Fibroblast of lung (primary cell): ENCODE results near the gene L1CAM. TPM values are rescaled to one million over a fixed set of nuclear protein-coding genes. Genes with fewer than 3 reads are reported as not detected.

ENCODE experiments used
- DNase-seq, 2 donors: peaks; one replicate each; pipeline versions ENCODE4 v3.0.0 to v3.0.0-alpha.2; 2010; ENCODE audit warnings: low read depth in 2 of 2
- H2AFZ ChIP-seq: 2 replicates; pipeline ENCODE4 v1.5.1; 2012; ENCODE audit warnings: low read length, control low read depth, inconsistent platforms
- H3K27ac ChIP-seq: 2 replicates; pipeline ENCODE4 v1.5.1; 2011; ENCODE audit warnings: low read length, control low read depth; ENCODE audit not compliant: insufficient read depth
- H3K27me3 ChIP-seq: 2 replicates; pipeline ENCODE4 v1.5.1; 2011; ENCODE audit warnings: mild to moderate bottlenecking, low read length; ENCODE audit not compliant: control insufficient read depth, insufficient read depth
- H3K36me3 ChIP-seq: 2 replicates; pipeline ENCODE4 v1.5.1; 2011; ENCODE audit warnings: low read length; ENCODE audit not compliant: control insufficient read depth, insufficient read depth
- H3K4me1 ChIP-seq: 2 replicates; pipeline ENCODE4 v1.5.1; 2011; ENCODE audit warnings: low read length; ENCODE audit not compliant: control insufficient read depth, insufficient read depth; ENCODE audit errors: extremely low read depth
- H3K4me2 ChIP-seq: 2 replicates; pipeline ENCODE4 v1.5.1; 2011; ENCODE audit warnings: low read length, control low read depth; ENCODE audit not compliant: insufficient read depth; ENCODE audit errors: extremely low read depth
- H3K4me3 ChIP-seq, 4 experiments: fragments of 200-600 bp in 1 of 4; sonication (generic) in 1 of 4; replicated peaks in 1 of 4; 2 replicates each; pipeline ENCODE4 v1.5.1; 2011 to 2016; ENCODE audit warnings: low read length in 4 of 4, low read depth in 3 of 4, mild to moderate bottlenecking in 3 of 4, control low read depth in 2 of 4, inconsistent platforms in 1 of 4, mixed read lengths in 1 of 4; ENCODE audit not compliant: insufficient read depth in 1 of 4; ENCODE audit errors: control extremely low read depth in 1 of 4
- H3K79me2 ChIP-seq: 2 replicates; pipeline ENCODE4 v1.5.1; 2012; ENCODE audit warnings: mild to moderate bottlenecking, low read length, inconsistent platforms; ENCODE audit not compliant: control insufficient read depth, insufficient read depth
- H3K9ac ChIP-seq: 2 replicates; pipeline ENCODE4 v1.5.1; 2011; ENCODE audit warnings: mild to moderate bottlenecking, low read length, control low read depth; ENCODE audit not compliant: insufficient read depth
- H3K9me3 ChIP-seq: 2 replicates; pipeline ENCODE4 v1.5.1; 2012; ENCODE audit warnings: low read depth, low read length; ENCODE audit not compliant: control insufficient read depth, insufficient read depth
- H4K20me1 ChIP-seq: 2 replicates; pipeline ENCODE4 v1.5.1; 2011; ENCODE audit warnings: low read length; ENCODE audit not compliant: control insufficient read depth, insufficient read depth; ENCODE audit errors: extremely low read depth
- CTCF ChIP-seq, 2 donors: IDR thresholded peaks in 1 of 2; conservative IDR thresholded peaks in 1 of 2; 1 replicate in 1 of 2; 2 replicates in 1 of 2; pipeline ENCODE4 v1.5.1; 2011 to 2012; ENCODE audit warnings: low read length in 2 of 2, control low read depth in 1 of 2, inconsistent platforms in 1 of 2, low read depth in 1 of 2, mild to moderate bottlenecking in 1 of 2
- EZH2 ChIP-seq: IDR thresholded peaks from 2 replicates; pipeline ENCODE4 v1.5.1; 2012; ENCODE audit warnings: low read length, control low read depth, mild to moderate bottlenecking; ENCODE audit errors: missing control alignments
- polyA plus RNA-seq, 2 donors: library from polyadenylated mRNA; depleted of rRNA in 1 of 2; stranded (reverse) in 1 of 2; unstranded in 1 of 2; fragments of >200 nt; gene quantifications; 2 replicates each; pipeline ENCODE4 v1.2.1, GENCODE V29; 2011 to 2012; ENCODE audit warnings: missing spikeins in 1 of 2
- total RNA-seq: library from RNA; depleted of rRNA; stranded (reverse); fragments of >200 nt; gene quantifications from 2 replicates; pipeline ENCODE4 v1.2.1, GENCODE V29; 2014

L1CAM gene
- total and polyA plus RNA-seq, 2 donors (not counting 1 experiment from before 2014, with no cell fraction given) = 0.99 to 1.7 TPM

GRCh38 chrX:153924149-153924861 lies 38.3 kb upstream of the L1CAM start:
- Histone ChIP-seq H3K4me3 (no peak overlapping the region), H3K9ac (no peak overlapping the region), H4K20me1 (no peaks in the 10 kb centered on the region), H3K27me3 (no peaks in the 10 kb centered on the region), H3K36me3 (no peaks in the 10 kb centered on the region), H3K4me2 (no peak overlapping the region), H3K79me2 (no peaks in the 10 kb centered on the region), H3K4me1 (peaks cover 7% of the 10 kb centered on the region), H3K9me3 (no peaks in the 10 kb centered on the region), H2AFZ (no peak overlapping the region), H3K27ac (no peak overlapping the region)
- DNase-seq = peak; percentile 23 to 53
- TF ChIP-seq CTCF (conservative IDR thresholded peaks at IDR 0.05 in 1 of 2, IDR thresholded peaks at IDR 0.05 in 1 of 2; ENCODE audit: low read depth in 1 of 2, low read length in 2 of 2) (peak; percentile 9 to 13), EZH2 (no peak)

GRCh38 chrX:153922932-153923857 lies 37.2 kb upstream of the L1CAM start:
- no peaks in the 10 kb centered on the region for H3K36me3 ChIP-seq
- no peak overlapping the region for H3K9ac ChIP-seq
- peak; percentile 57 to 63 for DNase-seq
- H3K4me1 ChIP-seq = peaks cover 7% of the 10 kb centered on the region
- H3K27ac ChIP-seq = no peak overlapping the region
- no peak overlapping the region for H3K4me2 ChIP-seq
- H3K79me2 ChIP-seq = no peaks in the 10 kb centered on the region
- no peaks in the 10 kb centered on the region for H3K27me3 ChIP-seq
- TF ChIP-seq CTCF (conservative IDR thresholded peaks at IDR 0.05 in 1 of 2, IDR thresholded peaks at IDR 0.05 in 1 of 2; ENCODE audit: low read depth in 1 of 2, low read length in 2 of 2) = peak; percentile 38 to 62
- TF ChIP-seq EZH2 = no peak
- H4K20me1 ChIP-seq = no peaks in the 10 kb centered on the region
- no peaks in the 10 kb centered on the region for H3K9me3 ChIP-seq
- no peak overlapping the region for H2AFZ ChIP-seq
- H3K4me3 ChIP-seq = no peak overlapping the region
